ENCODE measurements around the gene RRP9. TPM values are rescaled to one million over a fixed set of nuclear protein-coding genes. Genes with fewer than 3 reads are reported as not detected.

Gene RRP9
- total and polyA plus RNA-seq, 4 donors = 8.2 to 47.6 (median 33.5) TPM

GRCh38 chr3:51891242-51892039 is 50.3 kb downstream of the RRP9 start:
- Histone ChIP-seq H3K36me3 (ENCODE audit: control insufficient read depth in 4 of 4, insufficient read depth in 4 of 4, low read length in 4 of 4) (no peaks in the 10 kb centered on the region), H3K27me3 (ENCODE audit: control insufficient read depth in 3 of 3, insufficient read depth in 3 of 3, low read length in 2 of 3) (no peaks in the 10 kb centered on the region), H3K27ac (ENCODE audit: low read depth in 1 of 2, low read length in 1 of 2) (no peak overlapping the region), H3K9ac (ENCODE audit: insufficient read depth in 1 of 2, low read length in 2 of 2) (no peak overlapping the region), H3K4me1 (ENCODE audit: control insufficient read depth in 5 of 5, insufficient read depth in 5 of 5, low read length in 5 of 5) (peaks cover 0 to 3% (median 0%) of the 10 kb centered on the region in 5 donors), H3K9me3 (ENCODE audit: control insufficient read depth in 4 of 4, insufficient read depth in 3 of 4, low read length in 3 of 4) (peaks cover 0 to 3% (median 0%) of the 10 kb centered on the region in 4 donors), H3K4me3 (no peak overlapping the region)
- no peak for TF ChIP-seq CTCF (IDR thresholded peaks at IDR 0.05; ENCODE audit: control extremely low read depth, extremely low read depth)
- ATAC-seq (ENCODE audit: insufficient read depth, low FRiP score) (no peak), DNase-seq (no peak)
- WGBS, 2 donors = 69 to 73% methylated on average over 7 of the region's 7 CpGs

- no peak for ATAC-seq (ENCODE audit: insufficient read depth, low FRiP score)
- Histone ChIP-seq H3K4me3 (no peak overlapping the region), H3K9ac (ENCODE audit: insufficient read depth in 1 of 2, low read length in 2 of 2) (no peak overlapping the region), H3K27ac (ENCODE audit: low read depth in 1 of 2, low read length in 1 of 2) (no peak overlapping the region), H3K27me3 (ENCODE audit: control insufficient read depth in 3 of 3, insufficient read depth in 3 of 3, low read length in 2 of 3) (no peaks in the 10 kb centered on the region), H3K9me3 (ENCODE audit: control insufficient read depth in 4 of 4, insufficient read depth in 3 of 4, low read length in 3 of 4) (peaks cover 0 to 3% (median 0%) of the 10 kb centered on the region in 4 donors), H3K36me3 (ENCODE audit: control insufficient read depth in 4 of 4, insufficient read depth in 4 of 4, low read length in 4 of 4) (no peaks in the 10 kb centered on the region), H3K4me1 (ENCODE audit: control insufficient read depth in 5 of 5, insufficient read depth in 5 of 5, low read length in 5 of 5) (peaks cover 0 to 3% (median 0%) of the 10 kb centered on the region in 5 donors)
- 95% methylated on average over 12 of the region's 12 CpGs for WGBS, 2 donors
- no peak for DNase-seq
- no peak for TF ChIP-seq CTCF (IDR thresholded peaks at IDR 0.05; ENCODE audit: control extremely low read depth, extremely low read depth)
Observed at GRCh38 chr3:51888463-51889105, 53.1 kb downstream of the RRP9 start.

- 83 to 94% methylated on average over 2 of the region's 2 CpGs for WGBS, 2 donors
Observed at GRCh38 chr3:51887620-51888019, 54.1 kb downstream of the RRP9 start.

More at GRCh38 chr3:51887620-51888019, 54.1 kb downstream of the RRP9 start:
- no peak for DNase-seq
- Histone ChIP-seq H3K9me3 (ENCODE audit: control insufficient read depth in 4 of 4, insufficient read depth in 3 of 4, low read length in 3 of 4) (peaks cover 0 to 3% (median 0%) of the 10 kb centered on the region in 4 donors), H3K9ac (ENCODE audit: insufficient read depth in 1 of 2, low read length in 2 of 2) (no peak overlapping the region), H3K4me3 (no peak overlapping the region), H3K4me1 (ENCODE audit: control insufficient read depth in 5 of 5, insufficient read depth in 5 of 5, low read length in 5 of 5) (peaks cover 0 to 3% (median 0%) of the 10 kb centered on the region in 5 donors), H3K27me3 (ENCODE audit: control insufficient read depth in 3 of 3, insufficient read depth in 3 of 3, low read length in 2 of 3) (no peaks in the 10 kb centered on the region), H3K36me3 (ENCODE audit: control insufficient read depth in 4 of 4, insufficient read depth in 4 of 4, low read length in 4 of 4) (no peaks in the 10 kb centered on the region), H3K27ac (ENCODE audit: low read depth in 1 of 2, low read length in 1 of 2) (no peak overlapping the region)
- ATAC-seq (ENCODE audit: insufficient read depth, low FRiP score) = no peak
- no peak for TF ChIP-seq CTCF (IDR thresholded peaks at IDR 0.05; ENCODE audit: control extremely low read depth, extremely low read depth)
